AG08395 (cell line): ENCODE data around the gene IRF3.

Source experiments
- DNase-seq: peaks from one replicate; pipeline ENCODE4 v3.0.0; 2012; ENCODE audit warnings: mixed read lengths, low spot score

IRF3 gene

GRCh38 chr19:49669516-49669915 lies 3.9 kb upstream of the IRF3 start:
- DNase-seq = no peak

GRCh38 chr19:49667473-49667872 lies 1.8 kb upstream of the IRF3 start:
- no peak for DNase-seq

- DNase-seq = no peak
Measured at GRCh38 chr19:49666120-49666444, 425 bp upstream of the IRF3 start.

- DNase-seq = no peak
Measured at GRCh38 chr19:49665036-49665350, 664 bp downstream of the IRF3 start.

GRCh38 chr19:49664171-49665035 lies 1.3 kb downstream of the IRF3 start:
- peak; percentile 93 for DNase-seq

GRCh38 chr19:49663224-49663623 lies 2.4 kb downstream of the IRF3 start:
- no peak for DNase-seq

GRCh38 chr19:49662011-49662410 lies 3.6 kb downstream of the IRF3 start:
- DNase-seq = no peak

- DNase-seq = no peak
Measured at GRCh38 chr19:49660338-49660961, 5.2 kb downstream of the IRF3 start.

- no peak for DNase-seq
Measured at GRCh38 chr19:49658566-49659442, 6.9 kb downstream of the IRF3 start.

- DNase-seq = no peak
Measured at GRCh38 chr19:49658139-49658517, 7.5 kb downstream of the IRF3 start.

GRCh38 chr19:49657493-49658138 lies 8.0 kb downstream of the IRF3 start:
- DNase-seq = no peak

- no peak for DNase-seq
Measured at GRCh38 chr19:49656456-49657109, 9.1 kb downstream of the IRF3 start.

- DNase-seq = no peak
Measured at GRCh38 chr19:49655570-49656455, 9.8 kb downstream of the IRF3 start.

GRCh38 chr19:49654581-49654980 lies 11.1 kb downstream of the IRF3 start:
- DNase-seq = no peak

- no peak for DNase-seq
Measured at GRCh38 chr19:49653466-49653806, 12.2 kb downstream of the IRF3 start.

- no peak for DNase-seq
Measured at GRCh38 chr19:49652551-49653465, 12.8 kb downstream of the IRF3 start.

GRCh38 chr19:49651820-49652550 lies 13.7 kb downstream of the IRF3 start:
- DNase-seq = no peak

- DNase-seq = no peak
Measured at GRCh38 chr19:49651029-49651819, 14.4 kb downstream of the IRF3 start.
